Muscle layer of colon (tissue), 2 donors: ENCODE results near the gene C5AR2.
"Not testable (repeated sequence)": the region's sequence is repeated elsewhere in the genome, so short reads cannot be mapped to it uniquely, and the experiment has no call there.

ENCODE experiments used
- H3K27ac ChIP-seq: one replicate; pipeline ENCODE4 v1.7.0; 2013; ENCODE audit warnings: low read depth, mild to moderate bottlenecking, low read length, moderate library complexity
- H3K27me3 ChIP-seq, 2 donors: one replicate each; pipeline ENCODE4 v1.7.0; 2013; ENCODE audit warnings: low read length in 2 of 2, mild to moderate bottlenecking in 2 of 2; ENCODE audit not compliant: insufficient read depth in 2 of 2, control insufficient read depth in 1 of 2
- H3K36me3 ChIP-seq: one replicate; pipeline ENCODE4 v1.7.0; 2013; ENCODE audit warnings: mild to moderate bottlenecking, low read length; ENCODE audit not compliant: insufficient read depth
- H3K4me1 ChIP-seq: one replicate; pipeline ENCODE4 v1.7.0; 2013; ENCODE audit warnings: mild to moderate bottlenecking, low read length; ENCODE audit not compliant: insufficient read depth
- H3K4me3 ChIP-seq, 2 donors: one replicate each; pipeline ENCODE4 v1.7.0; 2013; ENCODE audit warnings: low read length in 2 of 2, low read depth in 1 of 2, mild to moderate bottlenecking in 1 of 2, moderate library complexity in 1 of 2
- H3K9ac ChIP-seq: one replicate; pipeline ENCODE4 v1.7.0; 2013; ENCODE audit warnings: low read length
- H3K9me3 ChIP-seq: one replicate; pipeline ENCODE4 v1.7.0; 2013; ENCODE audit warnings: mild to moderate bottlenecking, low read length
- donor health status: abdominal sarcoma.
- donor health status: Adenocarcinoma of cecum.

Gene C5AR2

GRCh38 chr19:47348819-47349795 is 17.1 kb downstream of the C5AR2 start, which contains the start of gene DHX34:
TSS of gene DHX34 (plus strand) at chr19:47349315. CDS start at chr19:47353031, 3,716 bp downstream.
- H3K4me1 ChIP-seq = peaks cover 17% of the 10 kb centered on the region
- H3K9ac ChIP-seq = peak within 1 kb of the TSS; percentile 73
- no peaks in the 10 kb centered on the region for H3K27me3 ChIP-seq
- H3K36me3 ChIP-seq = peaks cover 16% of the 10 kb centered on the region
- peak within 1 kb of the TSS; percentile 67 for H3K27ac ChIP-seq
- H3K4me3 ChIP-seq = peak within 1 kb of the TSS; percentile 82 to 89
- H3K9me3 ChIP-seq = no peaks in the 10 kb centered on the region

DNA sequence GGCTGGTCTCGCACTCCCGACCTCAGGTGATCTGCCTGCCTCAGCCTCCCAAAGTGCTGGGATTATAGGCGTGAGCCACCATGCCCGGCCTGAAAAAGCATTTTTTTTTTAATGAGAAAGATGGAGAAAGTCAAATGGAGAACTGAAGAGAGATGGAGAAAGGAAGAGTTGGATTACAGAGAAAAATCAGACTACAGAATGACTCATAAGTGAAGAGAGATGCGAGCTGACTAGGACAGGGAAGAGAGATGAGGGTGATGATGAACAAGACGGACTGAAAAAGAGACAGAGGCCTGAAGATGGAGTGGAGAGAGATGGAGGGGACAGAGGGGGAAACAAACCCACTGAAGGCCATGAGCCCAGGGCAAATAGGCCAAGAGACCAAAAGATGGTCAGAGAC is 18.7 kb downstream of the C5AR2 start:
- Histone ChIP-seq H3K9me3 (no peaks in the 10 kb centered on the region), H3K27me3 (no peaks in the 10 kb centered on the region), H3K36me3 (peaks cover 28% of the 10 kb centered on the region), H3K27ac (no peak overlapping the region), H3K4me1 (peaks cover 17% of the 10 kb centered on the region), H3K9ac (no peak overlapping the region), H3K4me3 (no peak overlapping the region)

DNA sequence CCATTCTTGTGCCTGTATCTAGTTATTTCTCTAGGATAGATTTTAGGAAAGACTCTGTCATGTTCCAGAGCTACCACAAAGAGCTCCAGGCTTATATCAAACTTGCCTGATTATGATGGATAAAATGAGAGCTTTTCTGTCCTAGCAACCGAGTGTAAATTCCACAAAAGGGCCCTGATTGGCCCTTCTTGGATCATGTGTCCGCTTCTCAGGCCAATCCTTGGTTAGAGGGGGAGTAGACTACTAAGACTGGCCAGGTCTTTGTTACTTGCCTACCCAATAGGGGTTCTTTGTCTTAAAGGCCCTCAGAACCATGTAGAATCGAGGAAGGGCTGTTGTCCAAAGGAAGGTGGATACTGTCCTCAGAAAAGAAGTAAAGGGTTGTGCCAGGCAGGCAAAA is 19.6 kb downstream of the C5AR2 start:
- Histone ChIP-seq H3K36me3 (peaks cover 35% of the 10 kb centered on the region), H3K9ac (no peak overlapping the region), H3K4me1 (peaks cover 17% of the 10 kb centered on the region), H3K27ac (no peak overlapping the region), H3K9me3 (no peaks in the 10 kb centered on the region), H3K4me3 (no peak overlapping the region), H3K27me3 (no peaks in the 10 kb centered on the region)

DNA sequence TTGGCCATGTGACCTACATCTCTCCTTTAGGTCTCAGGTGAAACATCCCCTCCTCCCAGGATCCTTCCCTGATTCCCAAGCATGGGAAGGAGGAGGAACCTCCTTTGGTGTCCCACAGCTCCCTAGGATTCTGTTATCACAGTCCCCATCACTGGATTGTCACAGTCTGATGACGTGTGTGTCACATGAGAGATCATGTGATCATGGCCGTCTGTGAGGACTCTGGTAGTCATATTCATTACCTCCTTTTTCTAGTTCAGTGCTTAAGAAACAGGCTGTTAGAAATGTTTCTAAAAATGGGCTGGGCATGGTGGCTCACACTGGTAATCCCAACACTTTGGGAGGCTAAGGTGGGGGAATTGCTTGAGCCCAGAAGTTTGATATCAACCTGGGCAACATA is 20.1 kb downstream of the C5AR2 start:
- Histone ChIP-seq H3K9me3 (no peaks in the 10 kb centered on the region), H3K4me1 (peaks cover 17% of the 10 kb centered on the region), H3K36me3 (peaks cover 39% of the 10 kb centered on the region), H3K27me3 (no peaks in the 10 kb centered on the region), H3K9ac (no peak overlapping the region), H3K4me3 (no peak overlapping the region), H3K27ac (no peak overlapping the region)

DNA sequence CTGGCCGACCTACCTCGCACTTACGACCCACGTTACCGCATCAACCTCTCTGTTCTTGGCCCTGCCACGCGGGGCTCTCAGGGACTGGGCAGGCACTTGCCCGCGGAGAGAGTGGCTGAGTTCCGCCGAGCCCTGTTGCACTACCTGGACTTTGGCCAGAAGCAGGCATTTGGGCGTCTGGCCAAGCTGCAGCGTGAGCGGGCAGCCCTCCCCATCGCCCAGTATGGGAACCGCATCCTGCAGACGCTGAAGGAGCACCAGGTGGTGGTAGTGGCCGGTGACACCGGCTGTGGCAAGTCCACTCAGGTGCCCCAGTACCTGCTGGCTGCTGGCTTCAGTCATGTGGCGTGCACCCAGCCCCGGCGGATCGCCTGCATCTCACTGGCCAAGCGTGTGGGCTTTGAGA is 21.3 kb downstream of the C5AR2 start:
- Histone ChIP-seq H3K4me1 (peaks cover 17% of the 10 kb centered on the region), H3K27me3 (no peaks in the 10 kb centered on the region), H3K9me3 (no peaks in the 10 kb centered on the region), H3K36me3 (peaks cover 51% of the 10 kb centered on the region), H3K27ac (no peak overlapping the region), H3K4me3 (no peak overlapping the region), H3K9ac (no peak overlapping the region)

DNA sequence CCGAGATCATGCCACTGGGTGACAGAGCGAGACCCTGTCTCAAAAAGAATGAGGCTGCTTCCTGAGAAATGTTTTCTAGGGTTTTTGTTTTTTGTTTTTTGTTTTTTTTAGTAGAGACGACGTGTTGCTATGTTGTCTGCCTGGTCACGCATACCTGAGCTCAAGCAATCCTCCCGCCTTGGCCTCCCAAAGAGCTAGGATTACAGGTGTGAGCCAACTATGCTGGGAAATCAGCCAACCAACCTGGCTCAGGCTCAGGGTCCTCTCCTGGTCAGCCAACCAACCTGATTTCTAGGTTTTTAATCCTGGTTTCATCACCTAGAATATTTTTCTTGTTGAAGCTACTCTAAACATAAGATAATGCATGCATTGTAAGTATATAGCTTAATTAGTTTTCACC is 24.9 kb downstream of the C5AR2 start:
- Histone ChIP-seq H3K9ac (no peak overlapping the region), H3K9me3 (no peaks in the 10 kb centered on the region), H3K27ac (no peak overlapping the region), H3K27me3 (no peaks in the 10 kb centered on the region), H3K4me3 (no peak overlapping the region), H3K36me3 (peaks cover 83% of the 10 kb centered on the region), H3K4me1 (peaks cover 3% of the 10 kb centered on the region)

DNA sequence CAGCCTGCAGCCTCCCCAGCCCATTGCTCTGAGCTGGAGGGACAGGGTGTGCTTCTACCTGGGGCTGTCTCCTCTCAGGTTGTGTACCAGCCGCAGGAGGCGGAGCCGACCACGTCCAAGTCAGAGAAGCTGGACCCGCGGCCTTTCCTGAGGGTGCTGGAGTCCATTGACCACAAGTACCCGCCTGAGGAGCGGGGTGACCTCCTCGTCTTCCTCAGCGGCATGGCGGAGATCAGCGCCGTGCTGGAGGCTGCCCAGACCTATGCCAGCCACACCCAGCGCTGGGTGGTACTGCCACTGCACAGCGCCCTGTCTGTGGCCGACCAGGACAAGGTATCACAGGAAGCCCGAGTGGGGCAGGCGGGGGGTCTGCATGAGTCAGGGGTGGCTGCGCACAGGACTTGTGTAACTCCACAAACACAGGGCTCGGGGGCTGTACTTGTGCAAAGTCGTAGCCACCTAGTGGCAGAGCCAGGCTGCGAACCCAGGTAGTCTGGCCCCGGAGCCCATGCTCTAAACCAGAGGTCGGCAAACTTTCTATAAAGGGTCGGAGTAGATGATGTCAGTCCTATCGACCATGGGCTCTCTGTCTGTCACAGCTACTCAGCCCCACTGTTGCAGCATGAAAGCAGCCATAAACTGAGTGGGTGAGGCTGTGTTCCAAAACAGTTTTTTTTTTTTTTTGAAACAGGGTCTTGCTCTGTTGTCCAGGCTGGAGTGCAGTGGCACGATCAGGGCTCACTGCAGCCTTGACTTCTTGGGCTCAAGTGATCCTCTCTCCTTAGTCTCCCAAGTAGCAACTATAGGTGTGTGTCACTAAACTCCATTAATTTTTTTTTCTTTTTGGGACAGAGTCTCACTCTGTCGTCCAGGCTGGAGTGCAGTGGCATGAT is 26.1 kb downstream of the C5AR2 start:
- H3K36me3 ChIP-seq = peaks cover 82% of the 10 kb centered on the region
- no peak overlapping the region for H3K4me3 ChIP-seq
- H3K9me3 ChIP-seq = no peaks in the 10 kb centered on the region
- no peaks in the 10 kb centered on the region for H3K4me1 ChIP-seq
- H3K9ac ChIP-seq = no peak overlapping the region
- no peak overlapping the region for H3K27ac ChIP-seq
- no peaks in the 10 kb centered on the region for H3K27me3 ChIP-seq

- Histone ChIP-seq H3K4me1 (no peaks in the 10 kb centered on the region), H3K27me3 (no peaks in the 10 kb centered on the region), H3K9me3 (no peaks in the 10 kb centered on the region), H3K36me3 (peaks cover 81% of the 10 kb centered on the region), H3K4me3 (no peak overlapping the region), H3K27ac (no peak overlapping the region), H3K9ac (no peak overlapping the region)
Observed at GRCh38 chr19:47358936-47359335, 27.0 kb downstream of the C5AR2 start.

DNA sequence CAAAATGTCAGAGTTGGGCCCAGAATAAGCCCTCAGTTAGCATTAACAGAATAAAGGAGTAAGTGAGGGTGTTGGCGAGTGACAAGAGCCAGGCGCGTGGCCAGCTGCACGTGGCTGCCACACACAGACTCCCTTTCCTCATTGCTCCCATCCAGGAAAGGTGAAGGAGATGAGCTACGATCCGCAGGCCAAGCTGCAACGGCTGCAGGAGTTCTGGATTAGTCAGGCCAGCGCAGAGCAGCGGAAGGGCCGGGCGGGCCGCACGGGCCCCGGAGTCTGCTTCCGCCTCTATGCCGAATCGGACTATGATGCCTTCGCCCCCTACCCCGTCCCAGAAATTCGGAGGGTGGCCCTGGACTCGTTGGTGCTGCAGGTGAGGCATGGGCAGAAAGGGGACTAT is 30.3 kb downstream of the C5AR2 start:
- Histone ChIP-seq H3K27ac (no peak overlapping the region), H3K9ac (no peak overlapping the region), H3K4me3 (no peak overlapping the region), H3K36me3 (peaks cover 65% of the 10 kb centered on the region), H3K9me3 (no peaks in the 10 kb centered on the region), H3K27me3 (no peaks in the 10 kb centered on the region), H3K4me1 (no peaks in the 10 kb centered on the region)

GRCh38 chr19:47363758-47364531 is 32.0 kb downstream of the C5AR2 start:
- Histone ChIP-seq H3K9ac (no peak overlapping the region), H3K4me1 (no peaks in the 10 kb centered on the region), H3K9me3 (no peaks in the 10 kb centered on the region), H3K36me3 (peaks cover 49% of the 10 kb centered on the region), H3K4me3 (no peak overlapping the region), H3K27me3 (no peaks in the 10 kb centered on the region), H3K27ac (no peak overlapping the region)

DNA sequence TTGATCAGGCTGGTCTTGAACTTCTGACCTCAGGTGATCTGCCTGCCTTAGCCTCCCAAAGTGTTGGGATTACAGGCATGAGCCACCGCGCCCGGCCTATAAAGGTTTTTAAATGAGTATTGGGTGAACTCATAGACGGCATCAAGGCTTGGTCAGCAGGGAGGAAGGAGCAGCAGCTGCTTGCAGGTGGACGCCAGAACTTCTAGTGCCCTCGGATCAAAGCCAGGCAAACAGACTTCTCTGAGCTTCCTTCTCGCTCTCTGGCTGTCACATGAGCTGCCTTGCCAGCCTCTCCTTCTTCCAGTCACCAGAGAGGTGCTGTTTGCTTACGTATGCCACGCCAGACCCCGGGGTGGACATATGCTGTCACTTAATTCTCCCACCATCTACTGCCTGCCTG is 33.5 kb downstream of the C5AR2 start:
- H3K4me1 ChIP-seq, H3K9me3 ChIP-seq, H3K4me3 ChIP-seq, H3K9ac ChIP-seq, H3K27me3 ChIP-seq, H3K27ac ChIP-seq: not testable (repeated sequence)
- H3K36me3 ChIP-seq = peaks cover 41% of the 10 kb centered on the region
